Head of caudate nucleus (tissue), 42 donors: Measurements from ENCODE around the gene ASB2.

Experiments
- DNase-seq, 42 donors: peaks; one replicate each; pipeline versions ENCODE4 v3.0.0 to v3.0.0-alpha.2; 2020 to 2021; ENCODE audit warnings: mixed read lengths in 7 of 42
- intact Hi-C: fragments of 100-400 bp; cut with DNase I; formaldehyde crosslinking; loops from one replicate; pipeline ENCODE4 v1.15.0; 2022

The ASB2 gene, protein sequence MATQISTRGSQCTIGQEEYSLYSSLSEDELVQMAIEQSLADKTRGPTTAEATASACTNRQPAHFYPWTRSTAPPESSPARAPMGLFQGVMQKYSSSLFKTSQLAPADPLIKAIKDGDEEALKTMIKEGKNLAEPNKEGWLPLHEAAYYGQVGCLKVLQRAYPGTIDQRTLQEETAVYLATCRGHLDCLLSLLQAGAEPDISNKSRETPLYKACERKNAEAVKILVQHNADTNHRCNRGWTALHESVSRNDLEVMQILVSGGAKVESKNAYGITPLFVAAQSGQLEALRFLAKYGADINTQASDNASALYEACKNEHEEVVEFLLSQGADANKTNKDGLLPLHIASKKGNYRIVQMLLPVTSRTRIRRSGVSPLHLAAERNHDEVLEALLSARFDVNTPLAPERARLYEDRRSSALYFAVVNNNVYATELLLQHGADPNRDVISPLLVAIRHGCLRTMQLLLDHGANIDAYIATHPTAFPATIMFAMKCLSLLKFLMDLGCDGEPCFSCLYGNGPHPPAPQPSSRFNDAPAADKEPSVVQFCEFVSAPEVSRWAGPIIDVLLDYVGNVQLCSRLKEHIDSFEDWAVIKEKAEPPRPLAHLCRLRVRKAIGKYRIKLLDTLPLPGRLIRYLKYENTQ

DNA sequence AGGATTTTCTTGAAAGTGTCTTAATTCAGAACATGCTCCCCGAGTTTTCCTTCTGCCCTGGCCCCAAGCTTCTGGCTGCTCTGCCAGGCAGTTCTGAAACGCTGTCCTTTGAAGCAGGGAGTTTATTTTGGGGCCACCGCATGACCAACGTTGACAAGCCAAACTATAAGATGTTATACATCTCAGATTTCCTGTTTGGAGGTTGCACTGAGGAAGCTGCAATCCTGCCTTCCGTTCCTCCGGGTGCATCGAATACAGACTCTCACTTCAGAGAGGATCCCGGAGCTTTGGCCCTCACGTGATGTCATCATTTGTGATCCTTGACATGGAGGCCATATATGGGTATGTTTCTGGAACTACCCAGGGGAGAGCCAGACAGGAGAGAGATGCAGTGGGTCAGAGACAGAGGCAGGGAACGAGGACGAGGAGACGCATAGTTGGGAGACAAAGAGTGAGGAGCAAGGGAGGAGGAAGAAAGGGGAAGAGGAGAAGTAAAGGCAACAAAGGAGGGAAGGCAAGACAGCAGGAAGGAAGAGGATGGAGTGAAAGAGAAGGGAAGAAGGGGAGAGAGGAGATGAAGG is at the start of gene ASB2:
Gene ASB2, minus strand, starts transcription at position 94 of the 581 bp plus-strand sequence. CDS start 12,031 bp downstream, outside the sequence.
- intact Hi-C loops: no loop called here
- peak in 2 of 42 donors; percentile 3 to 49 for DNase-seq

DNA sequence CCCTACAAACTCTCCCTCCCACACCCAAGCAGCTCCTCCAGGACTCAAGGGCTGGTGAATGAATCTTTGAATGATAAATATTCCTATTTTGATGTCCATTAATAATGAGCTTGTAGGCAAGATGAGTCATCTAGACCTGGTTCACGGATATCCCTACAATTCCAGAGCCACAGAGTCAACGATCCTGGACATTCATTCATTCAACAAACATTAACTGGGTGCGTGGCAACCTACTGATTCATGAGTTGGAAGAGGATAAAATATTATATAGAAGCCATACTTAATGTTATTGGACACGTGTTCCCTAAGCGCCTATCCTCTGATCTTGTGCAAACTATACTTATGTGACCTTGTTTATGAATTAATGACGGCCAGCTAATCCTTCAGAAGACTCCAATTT is 49.4 kb upstream of the ASB2 start:
- intact Hi-C loops: no loop called here
- DNase-seq: no peak

DNA sequence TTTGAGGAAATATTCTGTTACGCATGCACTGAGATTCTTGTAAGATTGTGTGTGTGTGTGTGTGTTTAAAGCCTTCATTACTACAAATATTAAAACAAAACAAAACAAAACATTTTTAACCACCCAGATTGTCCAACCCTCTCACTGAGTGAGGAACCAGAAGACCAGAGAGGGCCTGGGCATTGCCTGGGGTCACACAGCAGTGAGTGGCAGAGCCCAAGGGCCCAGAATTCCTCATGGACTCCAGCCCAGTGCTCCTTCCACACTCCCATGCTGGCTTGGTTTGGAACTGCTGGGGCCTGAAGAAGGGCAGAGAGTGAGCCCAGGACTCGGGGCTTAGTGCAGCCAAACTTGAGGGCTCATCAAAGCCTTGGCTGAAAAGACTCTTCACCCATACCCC is 48.2 kb upstream of the ASB2 start:
- DNase-seq: no peak
- intact Hi-C loops: no loop called here

DNA sequence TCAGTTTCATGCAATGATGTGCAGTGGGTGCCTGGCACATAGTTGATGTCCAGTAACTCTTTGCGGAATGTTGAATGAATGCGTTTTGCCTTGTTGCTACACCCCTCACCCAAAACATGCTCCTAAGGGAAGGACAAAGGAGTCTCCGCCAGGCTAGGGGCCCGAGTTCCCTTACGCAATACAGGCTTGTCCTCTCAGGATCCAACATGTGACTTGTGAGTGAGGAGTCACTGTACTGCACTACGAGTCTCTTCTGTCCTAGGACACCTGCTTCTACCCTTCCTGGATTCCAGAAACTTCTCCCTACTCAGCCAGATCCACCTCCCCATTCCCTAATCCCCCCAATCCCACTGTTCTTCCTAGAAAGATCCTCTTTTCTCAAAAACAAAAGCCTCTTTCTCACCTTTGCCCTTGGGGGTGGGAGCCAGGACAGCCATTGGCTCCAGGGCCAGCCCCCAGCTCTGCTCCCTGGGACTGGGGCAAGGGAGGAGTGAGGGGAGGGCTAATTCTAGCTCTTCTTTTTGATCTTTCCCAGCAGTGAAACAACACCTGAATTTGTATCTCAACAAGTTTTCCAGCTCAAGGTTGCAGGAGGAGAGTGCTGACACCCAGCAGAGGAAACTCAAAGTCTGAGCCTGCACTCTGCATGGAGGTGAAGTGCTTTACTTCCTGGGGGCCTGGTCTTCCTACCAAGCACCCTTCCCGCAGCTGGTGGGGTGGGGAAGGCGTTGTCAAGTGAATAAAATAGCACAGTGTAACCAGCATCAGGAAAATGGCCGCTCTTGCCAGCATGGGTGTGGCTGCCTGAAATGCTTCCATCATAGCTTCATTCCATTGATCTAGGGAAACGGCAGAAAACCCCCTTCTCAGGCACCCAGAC is 46.4 kb upstream of the ASB2 start:
- no peak for DNase-seq
- intact Hi-C loops: no loop called here

DNA sequence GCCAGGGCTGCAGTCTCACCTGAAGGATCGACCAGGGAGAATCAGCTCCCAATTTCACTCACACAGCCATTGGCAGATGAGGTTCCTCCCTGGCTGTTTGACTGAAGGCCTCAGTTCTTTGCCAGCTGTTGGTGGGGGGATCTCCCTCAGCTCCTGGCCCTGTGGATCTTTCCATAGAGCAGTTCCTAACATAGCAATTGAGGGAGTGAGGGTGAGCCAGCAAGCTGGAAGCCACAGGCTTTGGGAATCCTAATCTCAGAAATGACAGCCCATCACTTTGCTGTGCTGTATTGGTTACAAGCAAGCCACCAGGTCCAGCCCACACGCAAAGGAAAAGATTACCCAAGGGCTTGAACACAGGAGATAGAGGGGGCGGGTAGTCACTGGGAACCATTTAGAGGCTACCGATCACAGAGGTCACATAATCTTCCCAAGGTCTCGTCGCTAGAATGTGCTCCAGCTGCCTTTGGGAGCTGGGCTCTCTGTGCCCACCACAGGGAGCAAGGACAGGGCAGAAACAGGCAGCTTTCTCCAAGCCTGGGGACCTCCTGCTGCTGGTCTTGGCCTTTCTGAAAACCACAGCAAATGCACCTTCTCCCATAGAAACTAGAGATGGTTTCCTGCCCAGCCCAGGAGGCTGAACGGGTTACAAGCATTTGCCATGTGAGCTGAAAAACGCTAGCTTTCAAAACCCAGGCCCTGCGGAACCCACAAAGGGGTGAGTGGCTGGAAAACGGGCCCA is 45.2 kb upstream of the ASB2 start:
- intact Hi-C loops: no loop called here
- DNase-seq: no peak

DNA sequence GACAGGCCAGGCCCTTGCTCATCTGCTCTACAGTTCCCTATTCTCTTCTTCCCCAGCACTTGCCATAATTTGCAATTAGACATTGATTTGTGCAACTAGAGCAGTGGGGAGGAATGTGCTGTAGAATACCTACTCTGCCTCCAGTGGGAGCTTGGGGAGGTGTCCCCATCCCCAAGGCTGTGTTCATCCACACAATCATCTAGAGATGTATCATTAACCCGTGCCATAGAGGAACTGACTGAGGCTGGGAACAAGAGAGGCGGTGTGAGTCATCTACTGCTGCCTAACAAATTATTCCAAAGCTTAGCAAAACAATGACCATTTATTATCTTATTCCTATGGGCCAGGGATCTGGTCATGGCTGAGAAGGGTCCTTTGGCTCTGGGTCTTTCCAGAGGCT is 44.6 kb upstream of the ASB2 start:
- DNase-seq: no peak
- intact Hi-C loops: no loop called here

DNA sequence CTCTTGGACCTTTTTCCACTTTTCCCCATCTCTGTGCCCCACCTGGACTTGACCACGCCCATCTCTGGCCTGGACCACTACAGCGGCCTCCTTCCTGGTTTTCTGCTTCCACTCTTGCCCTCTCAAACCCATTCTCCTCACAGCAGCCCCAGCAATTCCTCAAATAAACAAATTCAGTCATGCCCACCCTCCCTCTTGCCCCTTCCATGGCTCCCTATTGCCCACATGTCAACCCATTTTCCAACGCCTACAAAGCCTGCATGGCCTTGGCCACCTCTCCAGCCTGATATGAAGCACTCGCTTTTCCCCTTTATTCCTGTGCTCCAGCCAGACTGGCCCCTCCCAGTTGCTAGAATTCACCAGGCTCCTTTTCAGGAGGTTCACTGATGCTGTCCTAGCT is 43.9 kb upstream of the ASB2 start:
- intact Hi-C loops: no loop called here
- DNase-seq: no peak

DNA sequence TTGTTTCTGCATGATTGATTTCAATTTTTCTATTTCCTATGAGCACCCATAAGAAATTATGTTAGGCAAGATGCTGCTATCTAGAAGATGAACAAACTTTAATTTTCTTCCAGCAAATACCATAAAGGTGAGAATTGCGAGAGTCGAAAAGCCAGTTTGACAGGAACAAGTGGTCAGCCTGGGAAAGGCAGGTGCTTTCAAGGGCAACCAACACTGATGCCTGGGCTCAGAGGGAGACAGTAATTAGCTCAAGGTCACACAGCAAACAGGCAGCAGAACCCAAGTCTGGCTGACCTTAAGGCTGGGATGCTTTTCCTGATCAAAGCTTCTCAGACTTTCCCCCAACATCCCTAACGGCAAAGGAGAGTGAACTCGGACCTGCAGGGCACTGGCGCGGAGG is 43.0 kb upstream of the ASB2 start:
- DNase-seq: no peak
- intact Hi-C loops: no loop called here

DNA sequence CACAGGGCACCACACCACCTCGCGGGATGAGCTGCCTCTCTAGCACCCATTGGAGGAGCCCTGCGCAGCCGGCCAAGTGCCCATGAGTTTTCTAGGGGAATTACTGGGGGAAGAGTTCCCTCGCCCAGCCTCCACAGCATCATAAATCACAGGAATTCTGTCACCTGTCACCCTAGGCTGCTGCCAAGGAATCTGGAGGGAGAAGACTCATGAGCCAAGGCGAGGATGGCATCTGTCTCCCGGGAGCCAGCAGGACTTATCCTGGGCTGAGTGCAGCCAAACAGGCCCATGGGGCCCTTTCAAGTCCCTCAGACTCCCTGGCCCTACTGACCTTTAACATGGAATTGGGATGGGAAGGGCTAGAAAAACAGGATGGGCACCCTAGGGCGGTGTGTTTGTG is 41.9 kb upstream of the ASB2 start:
- no peak for DNase-seq
- intact Hi-C loops: no loop called here

DNA sequence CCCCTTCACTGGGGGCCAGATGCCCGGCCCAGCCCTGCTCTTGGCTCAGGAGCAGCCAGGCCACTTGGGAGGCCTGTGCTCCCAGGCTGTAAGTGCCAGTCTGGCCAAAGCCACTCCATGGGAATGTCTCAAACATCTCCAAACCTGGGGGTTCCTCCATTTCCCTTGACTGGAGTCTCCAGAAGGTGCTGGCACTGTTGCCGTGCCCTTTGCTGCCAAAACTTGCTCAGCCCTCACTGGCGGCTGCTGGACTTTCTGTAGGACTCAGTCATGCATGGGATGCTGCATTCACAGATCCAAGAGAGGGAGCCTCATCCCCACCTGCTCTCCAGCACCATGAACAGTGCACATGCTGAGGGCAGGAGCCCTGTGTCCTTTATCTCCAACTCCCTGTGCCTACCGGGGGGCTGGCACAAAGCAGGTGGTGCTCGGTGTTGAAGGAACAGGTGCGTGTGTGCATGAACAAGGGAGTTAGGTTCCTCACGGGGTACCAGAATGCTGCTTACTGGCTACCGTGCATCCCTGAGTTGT is 40.1 kb upstream of the ASB2 start:
- no peak for DNase-seq
- intact Hi-C loops: no loop called here

DNA sequence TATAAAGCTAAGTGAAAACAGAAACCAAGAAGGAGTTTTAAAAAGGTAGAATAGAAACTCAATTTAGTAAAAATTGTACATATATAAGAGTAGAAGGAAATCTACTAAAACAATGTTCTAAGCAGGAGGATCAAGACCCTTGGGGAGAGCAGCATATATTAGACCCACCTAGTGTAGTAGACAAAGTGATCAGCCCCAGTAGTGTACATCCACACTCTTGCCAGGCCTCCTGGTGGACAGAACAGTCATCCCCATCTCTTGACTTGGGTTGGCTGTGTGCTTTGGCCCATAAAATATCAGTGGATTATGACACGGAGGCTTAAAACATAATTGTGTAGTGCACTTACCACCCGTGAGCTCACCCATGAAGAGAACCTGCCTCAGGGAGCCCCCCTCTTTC is 38.9 kb upstream of the ASB2 start:
- intact Hi-C loops: no loop called here
- no peak for DNase-seq

DNA sequence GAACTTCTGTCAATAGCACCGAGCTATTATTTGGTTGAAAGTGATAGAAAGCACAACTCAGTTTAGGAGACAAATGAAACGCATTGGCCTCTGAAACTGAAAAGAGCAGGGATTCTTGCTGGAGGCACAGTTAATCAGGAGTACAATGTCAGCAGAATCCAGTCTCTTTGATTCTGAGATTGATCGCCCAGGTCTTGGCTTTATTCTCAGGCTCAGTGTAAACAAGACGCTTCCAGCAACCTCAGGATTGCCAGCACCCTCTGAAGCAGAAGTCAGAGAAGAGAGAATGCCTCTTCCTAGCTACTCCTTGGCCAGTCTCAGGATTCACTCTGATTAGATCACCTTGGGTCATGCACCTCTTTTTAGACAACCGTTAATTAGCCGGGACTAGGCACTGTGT is 38.0 kb upstream of the ASB2 start:
- intact Hi-C loops: no loop called here
- DNase-seq: no peak

DNA sequence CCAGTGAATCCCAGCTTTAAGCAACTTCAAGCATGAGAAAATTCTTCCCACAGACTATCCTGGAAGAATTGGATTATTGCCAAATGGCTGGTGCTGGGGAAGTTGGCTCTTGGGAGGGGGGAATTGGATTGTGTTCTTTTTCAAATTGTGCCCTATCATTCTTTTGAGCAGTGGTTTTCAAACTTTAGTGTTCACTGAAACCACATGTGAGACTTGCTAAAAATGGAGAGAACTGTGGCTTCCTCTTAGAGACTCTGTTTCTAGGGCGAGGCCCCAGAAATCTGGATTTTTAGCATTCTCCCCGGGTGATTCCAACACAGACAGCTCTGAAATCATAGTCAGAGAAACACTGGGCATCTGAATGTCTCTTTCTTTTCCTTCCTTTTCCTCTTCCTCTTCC is 35.4 kb upstream of the ASB2 start:
- intact Hi-C loops: no loop called here
- no peak for DNase-seq

DNA sequence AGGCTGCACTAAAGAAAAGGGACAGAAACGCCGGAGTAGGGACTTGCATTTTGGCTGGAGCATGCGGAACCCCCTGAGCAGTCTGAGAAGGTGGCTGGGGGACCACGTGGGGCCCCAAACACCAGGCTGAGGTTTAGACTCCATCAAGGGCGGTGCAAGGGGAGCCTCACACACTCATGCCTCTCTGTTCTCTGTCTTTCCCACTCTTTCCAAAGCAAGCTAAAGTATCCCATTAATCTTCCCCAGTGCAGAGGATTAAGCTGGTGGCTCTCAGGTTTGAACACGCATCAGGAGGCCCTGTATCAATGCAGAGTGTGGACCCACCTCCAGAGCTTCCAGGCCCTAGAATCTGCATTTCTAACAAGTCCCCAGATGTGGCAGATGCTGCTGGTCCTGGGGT is 34.3 kb upstream of the ASB2 start:
- intact Hi-C loops: no loop called here
- DNase-seq: no peak

DNA sequence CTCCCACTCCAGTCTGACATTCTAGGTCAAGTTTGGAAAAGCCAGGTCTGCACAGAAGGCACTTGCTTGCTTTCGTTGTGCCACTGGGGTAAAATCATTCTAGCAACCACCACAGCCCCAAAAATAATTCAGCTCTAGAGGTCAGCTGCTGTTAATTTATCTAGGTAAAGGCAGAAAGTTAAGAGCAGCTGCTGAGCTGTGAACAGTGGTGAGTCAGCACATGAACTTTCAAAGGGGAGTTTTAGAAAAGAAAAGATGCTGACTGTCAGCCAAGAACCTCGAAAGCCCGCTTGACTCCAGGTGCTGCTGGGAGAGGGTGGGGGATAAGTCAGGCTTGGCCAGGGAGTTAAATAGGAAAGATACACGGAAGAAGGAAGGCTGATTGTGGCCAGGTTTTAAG is 33.4 kb upstream of the ASB2 start:
- intact Hi-C loops: no loop called here
- no peak for DNase-seq

DNA sequence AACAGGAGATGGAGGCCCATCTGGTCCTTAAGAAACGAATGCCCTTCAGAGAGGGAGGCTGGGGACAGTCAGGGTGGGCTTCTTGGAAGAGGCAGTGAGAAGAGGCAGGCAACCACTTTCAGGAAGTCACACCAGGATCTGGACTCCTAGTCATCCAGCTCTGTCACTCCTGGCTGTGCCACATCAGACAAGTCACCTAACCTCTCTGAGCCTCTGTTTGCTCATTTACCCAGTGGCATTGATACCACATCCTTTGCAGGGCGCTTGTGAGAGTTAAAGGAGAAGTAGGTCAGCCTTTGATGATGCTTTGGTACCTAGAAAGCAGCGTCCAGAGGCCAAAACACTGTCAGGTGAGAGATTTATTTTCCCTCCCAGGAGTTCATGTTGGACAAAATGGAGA is 31.9 kb upstream of the ASB2 start:
- DNase-seq: no peak
- intact Hi-C loops: no loop called here

DNA sequence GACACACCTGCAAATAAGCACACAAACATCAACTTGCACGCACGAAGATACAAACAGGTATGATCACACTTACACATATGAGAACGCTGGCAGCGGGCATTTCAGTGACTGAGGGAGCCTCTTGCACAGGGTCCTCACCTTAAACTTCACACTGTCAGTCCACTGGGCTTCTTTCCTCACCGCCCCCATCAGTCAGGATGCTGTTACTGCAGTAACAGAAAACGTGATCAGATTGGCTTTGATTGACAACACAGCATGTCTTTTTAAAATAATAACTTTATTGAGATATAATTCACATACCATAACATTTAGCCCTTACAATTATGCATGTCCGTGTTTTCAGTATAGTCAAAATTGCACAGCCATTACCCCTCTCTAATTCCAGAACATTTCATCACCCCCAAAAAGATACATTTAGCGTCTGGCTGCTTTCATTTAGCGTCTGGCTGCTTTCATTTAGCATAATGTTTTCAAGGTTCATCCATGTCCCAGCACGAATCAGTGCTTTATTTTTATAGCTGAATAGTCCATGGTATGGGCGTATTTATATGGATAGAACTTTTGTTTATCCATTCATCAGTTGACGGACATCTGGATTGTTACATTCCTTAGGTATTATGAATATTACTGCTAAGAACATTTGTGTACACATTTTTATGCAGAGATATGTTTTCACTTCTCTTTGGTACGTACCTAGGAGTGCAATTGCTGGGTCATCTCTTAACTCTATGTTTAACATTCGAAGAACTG is 29.1 kb upstream of the ASB2 start:
- DNase-seq: no peak
- intact Hi-C loops: no loop called here

DNA sequence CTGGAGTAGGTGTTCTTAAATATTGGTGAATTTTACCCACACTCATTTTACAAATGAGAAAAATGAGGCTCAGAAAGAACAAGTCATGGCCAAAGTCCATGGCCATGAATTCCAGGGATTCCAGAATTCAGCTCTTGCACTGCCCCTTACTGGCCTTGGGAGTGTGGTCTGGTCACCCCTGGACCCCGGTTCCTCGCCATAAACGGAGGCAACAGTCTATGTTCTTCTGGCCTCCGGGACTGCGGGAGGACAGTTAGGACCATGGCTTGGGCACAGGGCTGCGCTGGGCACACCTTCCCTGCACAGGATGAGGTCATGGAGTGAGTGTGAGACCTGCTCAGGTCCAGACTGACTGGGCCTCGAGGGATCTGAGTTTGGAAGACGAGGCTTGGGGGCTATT is 27.6 kb upstream of the ASB2 start:
- no peak for DNase-seq
- intact Hi-C loops: no loop called here
